PC-3 (cell line): ENCODE measurements around the gene EPB41L3. TPM values are rescaled to one million over a fixed set of nuclear protein-coding genes. Genes with fewer than 3 reads are reported as not detected.

Source experiments
- ATAC-seq: fragments of 200-7000 bp; cut with Tn5 transposase; 2 replicates; pipeline ENCODE4 v1.9.1; 2020; ENCODE audit warnings: mild to moderate bottlenecking, moderate library complexity
- BruUV-seq: library from RNA; stranded (reverse); fragments of 400-500 nt; replicated peaks from 2 replicates; lab custom pipeline; 2021; lab: Mats Ljungman, UMichigan
- CTCF ChIA-PET: fragments of 300-600 bp; sonication (Branson Sonifier 250); formaldehyde crosslinking; loops from one replicate; lab custom pipeline; 2022; ENCODE audit warnings: antibody characterized with exemption; lab: Charles Lee
- POLR2A ChIA-PET: fragments of 300-600 bp; sonication (Branson Sonifier 250); formaldehyde crosslinking; loops from one replicate; lab custom pipeline; 2022; ENCODE audit warnings: antibody characterized with exemption; ENCODE audit not compliant: unreplicated experiment; lab: Charles Lee
- DNase-seq: peaks from one replicate; pipeline ENCODE4 v3.0.0-alpha.2; 2015
- H2AFZ ChIP-seq: fragments of 300-600 bp; sonication (generic); 2 replicates; pipeline ENCODE4 v1.6.0; 2016; ENCODE audit warnings: antibody characterized with exemption, low read length
- H3F3A ChIP-seq: fragments of 300-600 bp; sonication (generic); one replicate; pipeline ENCODE4 v1.6.0; 2017; ENCODE audit warnings: antibody characterized with exemption, low read length, control low read depth, mild to moderate bottlenecking; ENCODE audit not compliant: unreplicated experiment
- H3K27ac ChIP-seq: fragments of 300-600 bp; sonication (generic); 2 replicates; pipeline ENCODE4 v1.5.1; 2016; ENCODE audit warnings: mild to moderate bottlenecking, low read length
- H3K27me3 ChIP-seq: fragments of 300-600 bp; sonication (generic); 2 replicates; pipeline ENCODE4 v1.6.1; 2016; ENCODE audit warnings: low read length, mixed read lengths
- H3K36me3 ChIP-seq: fragments of 300-600 bp; sonication (generic); 2 replicates; pipeline ENCODE4 v1.6.1; 2016; ENCODE audit warnings: low read depth, mixed run types, low read length, mixed read lengths
- H3K4me1 ChIP-seq: fragments of 300-600 bp; sonication (generic); 2 replicates; pipeline ENCODE4 v1.5.1; 2016; ENCODE audit warnings: low read length; ENCODE audit not compliant: insufficient read depth
- H3K4me2 ChIP-seq: fragments of 300-600 bp; sonication (generic); 2 replicates; pipeline ENCODE4 v1.6.0; 2016; ENCODE audit warnings: low read length
- H3K4me3 ChIP-seq: fragments of 300-600 bp; sonication (generic); 2 replicates; pipeline ENCODE4 v1.5.1; 2016; ENCODE audit warnings: mild to moderate bottlenecking, low read length, mixed read lengths
- H3K79me2 ChIP-seq: fragments of 300-600 bp; sonication (generic); 2 replicates; pipeline ENCODE4 v1.6.1; 2017; ENCODE audit warnings: low read length, mixed read lengths
- H3K9ac ChIP-seq: fragments of 300-600 bp; sonication (generic); 2 replicates; pipeline ENCODE4 v1.6.0; 2016; ENCODE audit warnings: mild to moderate bottlenecking, low read length
- H3K9me2 ChIP-seq: fragments of 300-600 bp; sonication (generic); replicated peaks from 2 replicates; pipeline ENCODE4 v1.6.1; 2016; ENCODE audit warnings: mixed run types, low read length, mixed read lengths
- H3K9me3 ChIP-seq: fragments of 300-600 bp; sonication (generic); 2 replicates; pipeline ENCODE4 v1.6.1; 2016; ENCODE audit warnings: low read length, mixed read lengths
- H4K20me1 ChIP-seq: fragments of 300-600 bp; sonication (generic); 2 replicates; pipeline ENCODE4 v1.6.1; 2016; ENCODE audit warnings: low read length, mixed read lengths
- EZH2 ChIP-seq: fragments of 300-600 bp; sonication (generic); IDR thresholded peaks from one replicate; pipeline ENCODE4 v1.6.1; 2017; ENCODE audit warnings: antibody characterized with exemption, mild to moderate bottlenecking, low read length; ENCODE audit not compliant: unreplicated experiment
- EZH2phosphoT487 ChIP-seq: fragments of 300-600 bp; sonication (generic); IDR thresholded peaks from 2 replicates; pipeline ENCODE4 v1.6.1; 2018; ENCODE audit warnings: mild to moderate bottlenecking, antibody characterized with exemption, low read length, borderline replicate concordance
- intact Hi-C: fragments of 100-400 bp; cut with micrococcal nuclease; formaldehyde crosslinking; loops from 2 replicates; pipeline ENCODE4 v1.9.0; 2023
- total RNA-seq: library from RNA; depleted of rRNA; stranded (reverse); fragments of >200 nt; gene quantifications from 2 replicates; pipeline ENCODE4 v1.2.3, GENCODE V29; 2014
- TF ChIP-seq, protein P1 (sequence below): fragments of 300-600 bp; sonication (generic); conservative IDR thresholded peaks from 2 replicates; pipeline ENCODE4 v1.5.1; 2017; ENCODE audit warnings: antibody characterized with exemption, low read depth, mild to moderate bottlenecking, low read length

Gene EPB41L3
- total RNA-seq, 1 experiment from 2014 or later, result 39.5 TPM

DNA sequence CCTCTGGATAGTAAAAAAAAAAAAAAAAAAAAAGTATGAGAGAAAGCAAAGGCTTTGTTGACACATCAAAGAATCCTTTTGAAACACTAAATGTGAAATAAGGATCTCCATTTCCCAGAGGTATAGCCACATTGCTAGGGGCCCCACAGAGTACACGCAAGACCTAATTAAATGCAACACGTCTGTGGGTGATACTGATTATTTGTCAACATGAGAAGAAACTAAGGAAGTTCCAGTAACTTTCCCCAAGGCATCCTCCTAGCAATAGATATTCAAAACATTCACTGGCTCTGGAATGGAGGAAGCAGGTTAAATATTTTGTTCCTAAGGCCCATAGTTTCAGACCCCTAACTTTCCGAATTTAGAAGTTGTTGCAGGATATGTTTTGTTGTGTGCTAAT is 24.6 kb upstream of the EPB41L3 start:
- Histone ChIP-seq H3K9ac (no peak overlapping the region), H2AFZ (no peak overlapping the region), H3K9me2 (no peaks in the 10 kb centered on the region), H3F3A (no peaks in the 10 kb centered on the region), H3K4me3 (no peak overlapping the region), H3K9me3 (no peaks in the 10 kb centered on the region), H3K4me1 (no peaks in the 10 kb centered on the region), H4K20me1 (no peaks in the 10 kb centered on the region), H3K4me2 (no peak overlapping the region), H3K27me3 (no peaks in the 10 kb centered on the region), H3K79me2 (no peaks in the 10 kb centered on the region), H3K36me3 (no peaks in the 10 kb centered on the region), H3K27ac (no peak overlapping the region)
- no TSS peak for BruUV-seq
- DNase-seq (no peak), ATAC-seq (no peak)
- TF ChIP-seq, protein P1, sequence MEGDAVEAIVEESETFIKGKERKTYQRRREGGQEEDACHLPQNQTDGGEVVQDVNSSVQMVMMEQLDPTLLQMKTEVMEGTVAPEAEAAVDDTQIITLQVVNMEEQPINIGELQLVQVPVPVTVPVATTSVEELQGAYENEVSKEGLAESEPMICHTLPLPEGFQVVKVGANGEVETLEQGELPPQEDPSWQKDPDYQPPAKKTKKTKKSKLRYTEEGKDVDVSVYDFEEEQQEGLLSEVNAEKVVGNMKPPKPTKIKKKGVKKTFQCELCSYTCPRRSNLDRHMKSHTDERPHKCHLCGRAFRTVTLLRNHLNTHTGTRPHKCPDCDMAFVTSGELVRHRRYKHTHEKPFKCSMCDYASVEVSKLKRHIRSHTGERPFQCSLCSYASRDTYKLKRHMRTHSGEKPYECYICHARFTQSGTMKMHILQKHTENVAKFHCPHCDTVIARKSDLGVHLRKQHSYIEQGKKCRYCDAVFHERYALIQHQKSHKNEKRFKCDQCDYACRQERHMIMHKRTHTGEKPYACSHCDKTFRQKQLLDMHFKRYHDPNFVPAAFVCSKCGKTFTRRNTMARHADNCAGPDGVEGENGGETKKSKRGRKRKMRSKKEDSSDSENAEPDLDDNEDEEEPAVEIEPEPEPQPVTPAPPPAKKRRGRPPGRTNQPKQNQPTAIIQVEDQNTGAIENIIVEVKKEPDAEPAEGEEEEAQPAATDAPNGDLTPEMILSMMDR, result no peak
- no peak for TF ChIP-seq EZH2phosphoT487
- TF ChIP-seq EZH2, result no peak
- ChIA-PET CTCF (no interaction called here), POLR2A (no interaction called here)
- intact Hi-C loops, result no loop called here

GRCh38 chr18:5558851-5559250 is 15.1 kb upstream of the EPB41L3 start:
- H4K20me1 ChIP-seq, result no peaks in the 10 kb centered on the region
- DNase-seq (no peak), ATAC-seq (no peak)
- no peaks in the 10 kb centered on the region; the same call in 1 of the 2 replicates for H3K27me3 ChIP-seq
- H3K4me3 ChIP-seq, result no peak overlapping the region
- H3K27ac ChIP-seq, result no peak overlapping the region
- CTCF ChIA-PET, result no interaction called here
- H3K9me3 ChIP-seq, result no peaks in the 10 kb centered on the region
- BruUV-seq, result no TSS peak
- H3F3A ChIP-seq, result no peaks in the 10 kb centered on the region
- H2AFZ ChIP-seq, result no peak overlapping the region
- H3K4me1 ChIP-seq, result no peaks in the 10 kb centered on the region
- H3K79me2 ChIP-seq, result no peaks in the 10 kb centered on the region
- POLR2A ChIA-PET, result no interaction called here
- intact Hi-C loops, result no loop called here
- H3K4me2 ChIP-seq, result no peak overlapping the region
- no peaks in the 10 kb centered on the region for H3K9me2 ChIP-seq
- TF ChIP-seq EZH2 (no peak), EZH2phosphoT487 (no peak)
- TF ChIP-seq, protein P1, result no peak
- no peak overlapping the region for H3K9ac ChIP-seq
- no peaks in the 10 kb centered on the region for H3K36me3 ChIP-seq

- no peaks in the 10 kb centered on the region; the same call in 1 of the 2 replicates for H3K27me3 ChIP-seq
- no peaks in the 10 kb centered on the region for H3K4me1 ChIP-seq
- no peaks in the 10 kb centered on the region for H3F3A ChIP-seq
- DNase-seq (no peak), ATAC-seq (no peak)
- intact Hi-C loops, result no loop called here
- no peaks in the 10 kb centered on the region for H3K36me3 ChIP-seq
- H2AFZ ChIP-seq, result no peak overlapping the region
- TF ChIP-seq EZH2phosphoT487, result no peak
- TF ChIP-seq EZH2, result no peak
- TF ChIP-seq, protein P1, result no peak
- BruUV-seq, result no TSS peak
- H3K9me3 ChIP-seq, result no peaks in the 10 kb centered on the region
- H3K27ac ChIP-seq, result no peak overlapping the region
- H3K4me3 ChIP-seq, result no peak overlapping the region
- no peak overlapping the region for H3K9ac ChIP-seq
- POLR2A ChIA-PET, result no interaction called here
- CTCF ChIA-PET, result no interaction called here
- no peaks in the 10 kb centered on the region for H4K20me1 ChIP-seq
- H3K4me2 ChIP-seq, result no peak overlapping the region
- no peaks in the 10 kb centered on the region for H3K9me2 ChIP-seq
- no peaks in the 10 kb centered on the region for H3K79me2 ChIP-seq
Measured at GRCh38 chr18:5556310-5556974, 12.6 kb upstream of the EPB41L3 start.
